H1 (cell line): Measurements from ENCODE around the gene SH2D1A. TPM values are rescaled to one million over a fixed set of nuclear protein-coding genes. Genes with fewer than 3 reads are reported as not detected.

ENCODE experiments used
- CTCF ChIA-PET: fragments of 300-600 bp; sonication (Branson Sonifier 250); formaldehyde crosslinking; loops from one replicate; lab custom pipeline; 2021; ENCODE audit not compliant: partially characterized antibody; lab: Charles Lee
- POLR2A ChIA-PET: fragments of 300-600 bp; sonication (Branson Sonifier 250); formaldehyde crosslinking; loops from one replicate; lab custom pipeline; 2021; ENCODE audit warnings: inconsistent platforms; ENCODE audit not compliant: partially characterized antibody; lab: Charles Lee
- DNase-seq, 2 experiments: peaks; one replicate each; pipeline versions ENCODE4 v3.0.0 to v3.0.0-alpha.2; 2010 to 2022; ENCODE audit warnings: low spot score in 2 of 2, low read depth in 1 of 2, mixed read lengths in 1 of 2
- FAIRE-seq: peaks from 2 replicates; lab custom pipeline; 2011; peaks lifted over from hg19 to GRCh38; lab: Jason Lieb, UNC
- H2AFZ ChIP-seq: 2 replicates; pipeline ENCODE4 v1.8.1; 2012; ENCODE audit warnings: low read length, inconsistent platforms
- H2AK5ac ChIP-seq: 2 replicates; pipeline ENCODE4 v1.6.1; 2013; ENCODE audit warnings: low read depth, low read length
- H2BK120ac ChIP-seq: replicated peaks from 2 replicates; pipeline ENCODE3; 2013; ENCODE audit warnings: low read depth, low read length, inconsistent platforms
- H2BK12ac ChIP-seq: 2 replicates; pipeline ENCODE4 v1.6.1; 2013; ENCODE audit warnings: low read depth, low read length
- H2BK15ac ChIP-seq: 2 replicates; pipeline ENCODE4 v1.6.1; 2013; ENCODE audit warnings: low read length
- H2BK20ac ChIP-seq: 2 replicates; pipeline ENCODE4 v1.6.1; 2013; ENCODE audit warnings: low read length
- H2BK5ac ChIP-seq: 2 replicates; pipeline ENCODE4 v1.6.1; 2013; ENCODE audit warnings: low read depth, low read length
- H3K14ac ChIP-seq: 2 replicates; pipeline ENCODE4 v1.6.1; 2013; ENCODE audit warnings: inconsistent platforms; ENCODE audit not compliant: insufficient read length
- H3K18ac ChIP-seq: 2 replicates; pipeline ENCODE4 v1.6.1; 2013; ENCODE audit warnings: low read length; ENCODE audit errors: extremely low read depth
- H3K23ac ChIP-seq: 2 replicates; pipeline ENCODE4 v1.6.1; 2013; ENCODE audit warnings: inconsistent platforms; ENCODE audit not compliant: insufficient read length
- H3K23me2 ChIP-seq: 2 replicates; pipeline ENCODE4 v1.6.1; 2013; ENCODE audit warnings: low read depth, low read length
- H3K27ac ChIP-seq: 2 replicates; pipeline ENCODE4 v1.6.1; 2011; ENCODE audit warnings: low read depth, low read length, inconsistent platforms
- H3K27me3 ChIP-seq, 4 experiments: replicated peaks in 1 of 4; 1 replicate in 1 of 4; 2 replicates in 3 of 4; pipeline versions ENCODE4 v1.6.1 to v1.8.1; 2011 to 2013; ENCODE audit warnings: low read length in 3 of 4, mild to moderate bottlenecking in 3 of 4, inconsistent platforms in 2 of 4, mixed read lengths in 2 of 4, moderate library complexity in 1 of 4; ENCODE audit not compliant: control insufficient read depth in 3 of 4, insufficient read depth in 3 of 4; ENCODE audit errors: extremely low read depth in 1 of 4
- H3K36me3 ChIP-seq, 4 experiments: 2 replicates each; pipeline versions ENCODE4 v1.6.1 to v1.8.1; 2011 to 2013; ENCODE audit warnings: mild to moderate bottlenecking in 4 of 4, low read length in 3 of 4, moderate library complexity in 2 of 4, control low read depth in 1 of 4, inconsistent platforms in 1 of 4; ENCODE audit not compliant: insufficient read depth in 4 of 4, control insufficient read depth in 2 of 4
- H3K4ac ChIP-seq: replicated peaks from 2 replicates; pipeline ENCODE3; 2013; ENCODE audit warnings: low read length, low read depth, mixed read lengths, inconsistent platforms; ENCODE audit not compliant: insufficient read length
- H3K4me1 ChIP-seq, 4 experiments: replicated peaks in 1 of 4; 1 replicate in 1 of 4; 2 replicates in 3 of 4; pipeline versions ENCODE4 v1.6.1 to v1.8.1; 2011 to 2013; ENCODE audit warnings: low read length in 3 of 4, inconsistent platforms in 2 of 4, mixed read lengths in 1 of 4; ENCODE audit not compliant: insufficient read depth in 4 of 4, control insufficient read depth in 3 of 4
- H3K4me2 ChIP-seq, 2 experiments: 2 replicates each; pipeline versions ENCODE4 v1.6.1 to v1.8.1; 2011 to 2013; ENCODE audit warnings: low read depth in 2 of 2, low read length in 2 of 2, control low read depth in 1 of 2, inconsistent platforms in 1 of 2, mild to moderate bottlenecking in 1 of 2; ENCODE audit not compliant: insufficient read depth in 1 of 2
- H3K4me3 ChIP-seq, 4 experiments: fragments of 200-600, 300-600 bp in 1 of 4; sonication (generic), shearing (Covaris generic), sonication (Bioruptor Twin) in 1 of 4; 2 replicates each; pipeline versions ENCODE4 v1.5.1 to v1.8.1; 2011 to 2016; ENCODE audit warnings: low read length in 4 of 4, low read depth in 3 of 4, control low read depth in 2 of 4, inconsistent platforms in 2 of 4, mild to moderate bottlenecking in 2 of 4, mixed read lengths in 1 of 4, moderate library complexity in 1 of 4; ENCODE audit not compliant: insufficient read depth in 2 of 4; ENCODE audit errors: extremely low read depth in 1 of 4
- H3K56ac ChIP-seq: replicated peaks from 2 replicates; pipeline ENCODE3; 2013; ENCODE audit warnings: low read depth, mild to moderate bottlenecking, mixed read lengths, low read length, inconsistent platforms; ENCODE audit not compliant: insufficient read length
- H3K79me1 ChIP-seq: 2 replicates; pipeline ENCODE4 v1.6.1; 2013; ENCODE audit warnings: low read depth, low read length, control low read depth
- H3K79me2 ChIP-seq, 2 experiments: 2 replicates each; pipeline versions ENCODE4 v1.6.1 to v1.8.1; 2012 to 2013; ENCODE audit warnings: low read length in 2 of 2, mild to moderate bottlenecking in 2 of 2, inconsistent platforms in 1 of 2; ENCODE audit not compliant: insufficient read depth in 2 of 2, control insufficient read depth in 1 of 2
- H3K9ac ChIP-seq, 4 experiments: replicated peaks in 1 of 4; 1 replicate in 1 of 4; 2 replicates in 3 of 4; pipeline versions ENCODE4 v1.6.1 to v1.8.1; 2011 to 2013; ENCODE audit warnings: low read depth in 3 of 4, low read length in 3 of 4, control low read depth in 2 of 4, mild to moderate bottlenecking in 2 of 4, moderate library complexity in 2 of 4, inconsistent platforms in 1 of 4; ENCODE audit errors: extremely low read depth in 1 of 4
- H3K9me3 ChIP-seq, 2 experiments: 2 replicates each; pipeline versions ENCODE4 v1.6.1 to v1.8.1; 2012 to 2013; ENCODE audit warnings: mild to moderate bottlenecking in 2 of 2, moderate library complexity in 2 of 2, control low read depth in 1 of 2, inconsistent platforms in 1 of 2, low read depth in 1 of 2, low read length in 1 of 2, mixed read lengths in 1 of 2; ENCODE audit not compliant: insufficient read depth in 2 of 2
- H4K20me1 ChIP-seq, 2 experiments: replicated peaks in 1 of 2; 2 replicates each; pipeline versions ENCODE3 to v1.8.1; 2011 to 2013; ENCODE audit warnings: inconsistent platforms in 2 of 2, low read length in 2 of 2, mild to moderate bottlenecking in 1 of 2; ENCODE audit not compliant: insufficient read depth in 2 of 2, control insufficient read depth in 1 of 2
- H4K5ac ChIP-seq: 2 replicates; pipeline ENCODE4 v1.6.1; 2013; ENCODE audit warnings: low read length, low read depth, mixed read lengths, inconsistent platforms; ENCODE audit not compliant: insufficient read length
- H4K8ac ChIP-seq: 2 replicates; pipeline ENCODE4 v1.8.0; 2013; ENCODE audit warnings: mild to moderate bottlenecking, moderate library complexity, low read length, inconsistent platforms; ENCODE audit not compliant: insufficient read depth; ENCODE audit errors: extremely low read depth
- H4K91ac ChIP-seq: replicated peaks from 2 replicates; pipeline ENCODE3; 2013; ENCODE audit warnings: low read length, mixed read lengths, inconsistent platforms; ENCODE audit not compliant: insufficient read length
- CREB1 ChIP-seq: IDR thresholded peaks from 2 replicates; pipeline ENCODE4 v1.6.1; 2012; ENCODE audit warnings: inconsistent platforms
- HDAC6 ChIP-seq: IDR thresholded peaks from one replicate; pipeline ENCODE4 v1.7.1; 2012; ENCODE audit warnings: low read depth, mild to moderate bottlenecking, inconsistent platforms, low read length, moderate library complexity
- JUN ChIP-seq: IDR thresholded peaks from 2 replicates; pipeline ENCODE4 v1.6.1; 2011; ENCODE audit warnings: low read depth, mild to moderate bottlenecking, improper control_type of control experiment, low read length
- RXRA ChIP-seq: IDR thresholded peaks from 2 replicates; pipeline ENCODE4 v1.6.1; 2011; ENCODE audit warnings: low read depth, mild to moderate bottlenecking, low read length, moderate library complexity; ENCODE audit not compliant: insufficient read depth
- SP2 ChIP-seq: IDR thresholded peaks from 2 replicates; pipeline ENCODE4 v1.6.1; 2012; ENCODE audit warnings: mild to moderate bottlenecking, low read length, inconsistent platforms
- SRF ChIP-seq: IDR thresholded peaks from 2 replicates; pipeline ENCODE4 v1.6.1; 2011; ENCODE audit warnings: mild to moderate bottlenecking, low read depth, low read length, moderate library complexity
- USF2 ChIP-seq: IDR thresholded peaks from 2 replicates; pipeline ENCODE4 v1.6.1; 2011; ENCODE audit warnings: low read length, improper control_type of control experiment
- WGBS, 2 experiments: shearing (Covaris generic) in 1 of 2; methylation state at CpG; one replicate each; pipeline versions ENCODE4 v1.1.6 to v1.1.7; 2013 to 2015; ENCODE audit warnings: low lambda C conversion rate in 2 of 2, mixed read lengths in 2 of 2, inconsistent platforms in 1 of 2, low coverage in 1 of 2, missing lambda C conversion rate in 1 of 2; ENCODE audit not compliant: insufficient replicate concordance in 2 of 2, insufficient coverage in 1 of 2, insufficient read length in 1 of 2; ENCODE audit errors: extremely low coverage in 1 of 2, missing lambda C conversion rate in 1 of 2; 5-methylcytosine and 5-hydroxymethylcytosine counted together
- polyA plus RNA-seq, 7 experiments: library from polyadenylated mRNA; depleted of rRNA in 3 of 7; stranded (reverse) in 5 of 7; unstranded in 2 of 7; fragments of >200 nt in 5 of 7; fragments of 200-250 nt in 2 of 7; gene quantifications; 1 replicate in 5 of 7; 2 replicates in 1 of 7; 4 replicates in 1 of 7; pipeline versions ENCODE4 v1.2.1 to v1.2.3, GENCODE V29; 2011 to 2013; ENCODE audit warnings: missing spikeins in 2 of 7, mixed read lengths in 2 of 7
- total RNA-seq: library from RNA; stranded (reverse); fragmentation: NEBNext Ultra II Directional; extraction: Animal tissue kit (Norgen Biotek cat#: 25700); gene quantifications from 2 replicates; pipeline ENCODE4 v1.2.1, GENCODE V29; 2021

SH2D1A gene
- total and polyA plus RNA-seq, 2 of the 8 experiments (the other 6 are each of a cell fraction or from before 2014, with no cell fraction given), result not detected

- no peaks in the 10 kb centered on the region for H3K23me2 ChIP-seq
- no peak overlapping the region for H3K23ac ChIP-seq
- TF ChIP-seq RXRA (no peak), USF2 (no peak), SRF (no peak), SP2 (no peak), CREB1 (no peak), JUN (no peak), HDAC6 (no peak)
- no peak overlapping the region for H3K4me2 ChIP-seq
- no peaks in the 10 kb centered on the region for H3K79me1 ChIP-seq
- H3K14ac ChIP-seq, result no peak overlapping the region
- H3K18ac ChIP-seq, result no peak overlapping the region
- H4K20me1 ChIP-seq, result peaks cover 0 to 1% of the 10 kb centered on the region in 2 experiments
- H2AK5ac ChIP-seq, result no peak overlapping the region
- DNase-seq (no peak), FAIRE-seq (no peak)
- no peak overlapping the region for H4K91ac ChIP-seq
- no peak overlapping the region for H4K8ac ChIP-seq
- H3K4me3 ChIP-seq, result no peak overlapping the region
- ChIA-PET CTCF (no interaction called here), POLR2A (no interaction called here)
- no peak overlapping the region for H2BK120ac ChIP-seq
- no peaks in the 10 kb centered on the region for H3K27me3 ChIP-seq
- H3K36me3 ChIP-seq, result no peaks in the 10 kb centered on the region
- H2BK20ac ChIP-seq, result no peak overlapping the region
- no peak overlapping the region for H3K56ac ChIP-seq
- H2BK5ac ChIP-seq, result no peak overlapping the region
- H2BK12ac ChIP-seq, result no peak overlapping the region
- H2BK15ac ChIP-seq, result no peak overlapping the region
- no peaks in the 10 kb centered on the region for H3K4me1 ChIP-seq
- no peak overlapping the region for H3K9ac ChIP-seq
- H3K27ac ChIP-seq, result no peak overlapping the region
- no peak overlapping the region for H3K4ac ChIP-seq
- WGBS, 2 experiments, result 91% methylated on average over 6 of the region's 6 CpGs; no CpG with 5 or more reads in 1 of the 2 experiments
- H4K5ac ChIP-seq, result no peak overlapping the region
- no peaks in the 10 kb centered on the region for H3K9me3 ChIP-seq
- H2AFZ ChIP-seq, result no peak overlapping the region
- no peaks in the 10 kb centered on the region for H3K79me2 ChIP-seq
Observed at GRCh38 chrX:124413244-124413643, 66.9 kb downstream of the SH2D1A start.
